Prostate gland (tissue), 2 donors: ENCODE measurements around the gene LPCAT1. TPM values are rescaled to one million over a fixed set of nuclear protein-coding genes. Genes with fewer than 3 reads are reported as not detected.

Source experiments
- DNase-seq: peaks from one replicate; pipeline ENCODE4 v3.0.0-alpha.2; 2019; ENCODE audit warnings: low spot score
- H3K27ac ChIP-seq, 2 donors: fragments of 200-600 bp; sonication (generic); 2 replicates each; pipeline ENCODE4 v1.5.1; 2017 to 2019
- H3K27me3 ChIP-seq: fragments of 200-600 bp; sonication (generic); replicated peaks from 2 replicates; pipeline ENCODE4 v1.5.1; 2019; ENCODE audit not compliant: insufficient read depth
- H3K36me3 ChIP-seq, 2 donors: fragments of 200-600 bp; sonication (generic); 1 replicate in 1 of 2; 2 replicates in 1 of 2; pipeline versions ENCODE4 v1.5.1 to v1.8.1; 2017 to 2019
- H3K4me1 ChIP-seq: fragments of 200-600 bp; sonication (generic); replicated peaks from 2 replicates; pipeline ENCODE4 v1.5.1; 2019
- H3K4me3 ChIP-seq, 2 donors: fragments of 200-600 bp; sonication (generic); 2 replicates each; pipeline ENCODE4 v1.5.1; 2017 to 2019
- H3K9me3 ChIP-seq: fragments of 200-600 bp; sonication (generic); 2 replicates; pipeline ENCODE4 v1.5.1; 2017
- CTCF ChIP-seq, 4 experiments: fragments of 200-600 bp in 2 of 4; fragments of 450-650 bp in 2 of 4; sonication (generic) in 2 of 4; IDR thresholded peaks; 1 replicate in 3 of 4; 2 replicates in 1 of 4; pipeline ENCODE4 v1.5.1; 2016 to 2019; ENCODE audit warnings: antibody characterized with exemption in 4 of 4, mild to moderate bottlenecking in 2 of 4, moderate library complexity in 2 of 4
- POLR2A ChIP-seq: fragments of 450-650 bp; IDR thresholded peaks from one replicate; pipeline ENCODE4 v1.6.1; 2016; ENCODE audit warnings: antibody characterized with exemption, mild to moderate bottlenecking
- POLR2AphosphoS5 ChIP-seq: sonication (generic); formaldehyde crosslinking; IDR thresholded peaks from one replicate; pipeline ENCODE4 v1.6.1; 2017; ENCODE audit warnings: antibody characterized with exemption
- WGBS: methylation state at CpG from one replicate; pipeline ENCODE4 v1.1.5; 2018; 5-methylcytosine and 5-hydroxymethylcytosine counted together
- intact Hi-C: fragments of 100-400 bp; cut with DNase I; formaldehyde crosslinking; loops from one replicate; pipeline ENCODE4 v1.14.2; 2022
- total RNA-seq, 2 donors: library from RNA; depleted of rRNA; stranded (reverse); fragments of >200 nt; gene quantifications; one replicate each; pipeline ENCODE4 v1.1.0, GENCODE V29; 2016

LPCAT1 gene
- total RNA-seq, 2 donors from 2014 or later, result 22.6 to 23.9 TPM

GRCh38 chr5:1519631-1520210, 4.0 kb downstream of the LPCAT1 start:
- no peak for DNase-seq
- Histone ChIP-seq H3K4me3 (no peak overlapping the region), H3K27me3 (no peaks in the 10 kb centered on the region), H3K4me1 (peaks cover 8% of the 10 kb centered on the region), H3K27ac (no peak overlapping the region), H3K36me3 (no peaks in the 10 kb centered on the region), H3K9me3 (no peaks in the 10 kb centered on the region)
- no peak for TF ChIP-seq CTCF (IDR thresholded peaks at IDR 0.05)
- no peak for TF ChIP-seq POLR2A
- no peak for TF ChIP-seq POLR2AphosphoS5
- intact Hi-C loops, result no loop called here
- 87% methylated on average over 10 of the region's 12 CpGs for WGBS

- H3K27me3 ChIP-seq, result no peaks in the 10 kb centered on the region
- H3K9me3 ChIP-seq, result no peaks in the 10 kb centered on the region
- intact Hi-C loops, result no loop called here
- no peaks in the 10 kb centered on the region for H3K36me3 ChIP-seq
- H3K4me3 ChIP-seq, result no peak overlapping the region
- H3K27ac ChIP-seq, result no peak overlapping the region
- WGBS, result 90% methylated on average over 20 of the region's 20 CpGs
- peaks cover 8% of the 10 kb centered on the region for H3K4me1 ChIP-seq
- no peak for TF ChIP-seq POLR2AphosphoS5
- no peak for TF ChIP-seq CTCF (IDR thresholded peaks at IDR 0.05)
- TF ChIP-seq POLR2A, result no peak
- no peak for DNase-seq
Observed at GRCh38 chr5:1517838-1518237, 5.9 kb downstream of the LPCAT1 start.

GRCh38 chr5:1516615-1517601, 6.9 kb downstream of the LPCAT1 start:
- DNase-seq, result no peak
- 80% methylated on average over 19 of the region's 19 CpGs for WGBS
- Histone ChIP-seq H3K27me3 (no peaks in the 10 kb centered on the region), H3K4me1 (no peaks in the 10 kb centered on the region), H3K36me3 (no peaks in the 10 kb centered on the region), H3K9me3 (no peaks in the 10 kb centered on the region), H3K4me3 (no peak overlapping the region), H3K27ac (no peak overlapping the region)
- intact Hi-C loops, result no loop called here
- no peak for TF ChIP-seq POLR2AphosphoS5
- TF ChIP-seq POLR2A, result no peak
- no peak for TF ChIP-seq CTCF (IDR thresholded peaks at IDR 0.05)

- H3K4me3 ChIP-seq, result no peak overlapping the region
- H3K27ac ChIP-seq, result no peak overlapping the region
- no peak for TF ChIP-seq POLR2A
- no peak for TF ChIP-seq CTCF (IDR thresholded peaks at IDR 0.05)
- no peak for TF ChIP-seq POLR2AphosphoS5
- H3K9me3 ChIP-seq, result no peaks in the 10 kb centered on the region
- no peaks in the 10 kb centered on the region for H3K36me3 ChIP-seq
- intact Hi-C loops, result no loop called here
- H3K4me1 ChIP-seq, result no peaks in the 10 kb centered on the region
- no peaks in the 10 kb centered on the region for H3K27me3 ChIP-seq
- 81% methylated on average over 8 of the region's 8 CpGs for WGBS
- DNase-seq, result no peak
Observed at GRCh38 chr5:1515921-1516571, 7.7 kb downstream of the LPCAT1 start.
